COLO668 (cell line): Measurements from ENCODE around the gene MBD5.

Experiments
- DNase-seq: peaks from one replicate; lab custom pipeline; 2025; ENCODE audit not compliant: unreplicated experiment; lab: John Stamatoyannopoulos, UW

The MBD5 gene

GRCh38 chr2:148450531-148450930 lies 429.6 kb downstream of the MBD5 start:
- no peak for DNase-seq

GRCh38 chr2:148451046-148451445 lies 430.2 kb downstream of the MBD5 start:
- no peak for DNase-seq

- DNase-seq, result no peak
These were observed 434.9 kb downstream of the MBD5 start for GRCh38 chr2:148455791-148456190.

- no peak for DNase-seq
These were observed 437.3 kb downstream of the MBD5 start for GRCh38 chr2:148458171-148458570.

GRCh38 chr2:148459377-148459778 lies 438.5 kb downstream of the MBD5 start:
- no peak for DNase-seq

GRCh38 chr2:148461876-148462275 lies 441.0 kb downstream of the MBD5 start:
- no peak for DNase-seq

GRCh38 chr2:148475626-148476025 lies 454.7 kb downstream of the MBD5 start:
- no peak for DNase-seq

GRCh38 chr2:148479398-148479797 lies 458.5 kb downstream of the MBD5 start:
- no peak for DNase-seq

- DNase-seq, result no peak
These were observed 462.8 kb downstream of the MBD5 start for GRCh38 chr2:148483665-148484064.

GRCh38 chr2:148484066-148484465 lies 463.2 kb downstream of the MBD5 start:
- no peak for DNase-seq

- DNase-seq, result no peak
These were observed 465.8 kb downstream of the MBD5 start for GRCh38 chr2:148486655-148487054.

- no peak for DNase-seq
These were observed 466.5 kb downstream of the MBD5 start for GRCh38 chr2:148487439-148487838.

- DNase-seq, result no peak
These were observed 470.0 kb downstream of the MBD5 start for GRCh38 chr2:148490840-148491439.

GRCh38 chr2:148493822-148494563 lies 473.1 kb downstream of the MBD5 start:
- no peak for DNase-seq

GRCh38 chr2:148495586-148495985 lies 474.7 kb downstream of the MBD5 start:
- DNase-seq, result no peak

GRCh38 chr2:148501545-148501944 lies 480.7 kb downstream of the MBD5 start:
- DNase-seq, result no peak

- no peak for DNase-seq
These were observed 482.6 kb downstream of the MBD5 start for GRCh38 chr2:148503516-148503915.

- no peak for DNase-seq
These were observed 487.1 kb downstream of the MBD5 start for GRCh38 chr2:148507970-148508369.

GRCh38 chr2:148508878-148509287 lies 488.0 kb downstream of the MBD5 start:
- no peak for DNase-seq

GRCh38 chr2:148509288-148509902 lies 488.5 kb downstream of the MBD5 start:
- DNase-seq, result peak; percentile 61

GRCh38 chr2:148511883-148512282 lies 491.0 kb downstream of the MBD5 start:
- no peak for DNase-seq

- DNase-seq, result no peak
These were observed 491.6 kb downstream of the MBD5 start for GRCh38 chr2:148512501-148512900.
